GF-D8 (cell line): ENCODE data around the gene CDC42SE2.
"Not testable (repeated sequence)": the region's sequence is repeated elsewhere in the genome, so short reads cannot be mapped to it uniquely, and the experiment has no call there.

Source experiments
- DNase-seq: peaks from one replicate; lab custom pipeline; 2025; lab: John Stamatoyannopoulos, UW

CDC42SE2 gene

GRCh38 chr5:131389869-131390265 lies 126.0 kb downstream of the CDC42SE2 start:
- DNase-seq: no peak

GRCh38 chr5:131392466-131393095 lies 128.7 kb downstream of the CDC42SE2 start:
- DNase-seq: no peak

- no peak for DNase-seq
Observed at GRCh38 chr5:131393498-131393968, 129.7 kb downstream of the CDC42SE2 start.

- no peak for DNase-seq
Observed at GRCh38 chr5:131394128-131394527, 130.3 kb downstream of the CDC42SE2 start.

GRCh38 chr5:131396015-131396414 lies 132.2 kb downstream of the CDC42SE2 start:
- DNase-seq: no peak

- no peak for DNase-seq
Observed at GRCh38 chr5:131396630-131397273, 132.9 kb downstream of the CDC42SE2 start.

GRCh38 chr5:131399007-131399406 lies 135.2 kb downstream of the CDC42SE2 start:
- not testable (repeated sequence) for DNase-seq

GRCh38 chr5:131400585-131400984 lies 136.7 kb downstream of the CDC42SE2 start:
- no peak for DNase-seq

- no peak for DNase-seq
Observed at GRCh38 chr5:131405674-131406073, 141.8 kb downstream of the CDC42SE2 start.

GRCh38 chr5:131406076-131406475 lies 142.2 kb downstream of the CDC42SE2 start:
- DNase-seq: no peak

- DNase-seq: no peak
Observed at GRCh38 chr5:131406975-131407638, 143.3 kb downstream of the CDC42SE2 start.

- no peak for DNase-seq
Observed at GRCh38 chr5:131413605-131414559, 150.0 kb downstream of the CDC42SE2 start.

- DNase-seq: no peak
Observed at GRCh38 chr5:131416729-131417128, 152.9 kb downstream of the CDC42SE2 start.

- DNase-seq: peak; percentile 17
Observed at GRCh38 chr5:131417240-131417869, 153.5 kb downstream of the CDC42SE2 start.

GRCh38 chr5:131418846-131419245 lies 155.0 kb downstream of the CDC42SE2 start:
- no peak for DNase-seq

GRCh38 chr5:131419877-131420276 lies 156.0 kb downstream of the CDC42SE2 start:
- DNase-seq: no peak

GRCh38 chr5:131423056-131423455 lies 159.2 kb downstream of the CDC42SE2 start:
- no peak for DNase-seq

- DNase-seq: no peak
Observed at GRCh38 chr5:131426011-131426410, 162.2 kb downstream of the CDC42SE2 start.

- no peak for DNase-seq
Observed at GRCh38 chr5:131430794-131431193, 166.9 kb downstream of the CDC42SE2 start.

GRCh38 chr5:131431794-131432193 lies 167.9 kb downstream of the CDC42SE2 start:
- DNase-seq: no peak

GRCh38 chr5:131433109-131433508 lies 169.3 kb downstream of the CDC42SE2 start:
- DNase-seq: no peak

- no peak for DNase-seq
Observed at GRCh38 chr5:131436081-131436480, 172.2 kb downstream of the CDC42SE2 start.
